ENCODE results near the gene ISCA2. TPM values are rescaled to one million over a fixed set of nuclear protein-coding genes. Genes with fewer than 3 reads are reported as not detected.

ISCA2 gene
- total and polyA plus RNA-seq, 3 donors from 2014 or later: 22.5 to 30.3 (median 27.6) TPM

GRCh38 chr14:74478996-74479635, 14.4 kb upstream of the ISCA2 start:
- Histone ChIP-seq H3K36me3 (ENCODE audit: low read depth, missing control alignments) (no peaks in the 10 kb centered on the region), H3K4me1 (peaks cover 13% of the 10 kb centered on the region), H3K27me3 (no peaks in the 10 kb centered on the region), H3K4me3 (no peak overlapping the region), H3K27ac (peak overlapping the region in 1 of 2 donors; percentile 15), H3K9me3 (no peaks in the 10 kb centered on the region)
- no peak for TF ChIP-seq POLR2A (IDR thresholded peaks at IDR 0.05)
- TF ChIP-seq CTCF (IDR thresholded peaks at IDR 0.05): peak; percentile 77 to 87 (median 82)
- intact Hi-C loops (cut with DNase I; ENCODE audit: low total_unique reads): loop anchor here (10.0 kb wide), 1 partner anchor 114 kb away; no protein-coding TSS in a partner anchor
- 91 to 92% methylated on average over 2 of the region's 2 CpGs for WGBS, 2 donors
- DNase-seq: no peak

- TF ChIP-seq CTCF (IDR thresholded peaks at IDR 0.05) (no peak), POLR2A (IDR thresholded peaks at IDR 0.05) (no peak)
- no peaks in the 10 kb centered on the region for H3K9me3 ChIP-seq
- intact Hi-C loops (cut with DNase I; ENCODE audit: low total_unique reads): no loop called here
- H3K4me3 ChIP-seq: no peak overlapping the region
- H3K4me1 ChIP-seq: peaks cover 13% of the 10 kb centered on the region
- WGBS, 2 donors: 77 to 81% methylated on average over 4 of the region's 4 CpGs
- no peaks in the 10 kb centered on the region for H3K27me3 ChIP-seq
- H3K36me3 ChIP-seq (ENCODE audit: low read depth, missing control alignments): no peaks in the 10 kb centered on the region
- no peak for DNase-seq
- H3K27ac ChIP-seq: no peak overlapping the region
These were observed 13.5 kb upstream of the ISCA2 start for GRCh38 chr14:74480046-74480445.

- no peak for TF ChIP-seq CTCF (IDR thresholded peaks at IDR 0.05)
- TF ChIP-seq POLR2A (IDR thresholded peaks at IDR 0.05): no peak
- DNase-seq: no peak
- Histone ChIP-seq H3K27me3 (no peaks in the 10 kb centered on the region), H3K36me3 (ENCODE audit: low read depth, missing control alignments) (no peaks in the 10 kb centered on the region), H3K4me3 (no peak overlapping the region), H3K9me3 (no peaks in the 10 kb centered on the region), H3K27ac (no peak overlapping the region), H3K4me1 (peaks cover 5% of the 10 kb centered on the region)
- intact Hi-C loops (cut with DNase I; ENCODE audit: low total_unique reads): no loop called here
- WGBS, 2 donors: 68 to 91% methylated on average over 3 of the region's 3 CpGs
These were observed 11.0 kb upstream of the ISCA2 start for GRCh38 chr14:74482571-74482970.

- no peak overlapping the region for H3K27ac ChIP-seq
- no peak for DNase-seq
- intact Hi-C loops (cut with DNase I; ENCODE audit: low total_unique reads): no loop called here
- H3K4me1 ChIP-seq: no peaks in the 10 kb centered on the region
- no peaks in the 10 kb centered on the region for H3K36me3 ChIP-seq (ENCODE audit: low read depth, missing control alignments)
- no peaks in the 10 kb centered on the region for H3K9me3 ChIP-seq
- H3K27me3 ChIP-seq: no peaks in the 10 kb centered on the region
- no peak for TF ChIP-seq CTCF (IDR thresholded peaks at IDR 0.05)
- no peak for TF ChIP-seq POLR2A (IDR thresholded peaks at IDR 0.05)
- H3K4me3 ChIP-seq: no peak overlapping the region
These were observed 10.2 kb upstream of the ISCA2 start for GRCh38 chr14:74483321-74483720.

GRCh38 chr14:74486164-74486563, 7.4 kb upstream of the ISCA2 start:
- Histone ChIP-seq H3K4me1 (no peaks in the 10 kb centered on the region), H3K27me3 (no peaks in the 10 kb centered on the region), H3K4me3 (no peak overlapping the region), H3K36me3 (ENCODE audit: low read depth, missing control alignments) (no peaks in the 10 kb centered on the region), H3K9me3 (no peaks in the 10 kb centered on the region), H3K27ac (no peak overlapping the region)
- no peak for DNase-seq
- WGBS, 2 donors: 86 to 90% methylated on average over 3 of the region's 3 CpGs
- intact Hi-C loops (cut with DNase I; ENCODE audit: low total_unique reads): no loop called here
- no peak for TF ChIP-seq CTCF (IDR thresholded peaks at IDR 0.05)
- no peak for TF ChIP-seq POLR2A (IDR thresholded peaks at IDR 0.05)

Data from testis (tissue), 3 donors.